ENCODE data around the gene PTCHD1.

The PTCHD1 gene

DNA sequence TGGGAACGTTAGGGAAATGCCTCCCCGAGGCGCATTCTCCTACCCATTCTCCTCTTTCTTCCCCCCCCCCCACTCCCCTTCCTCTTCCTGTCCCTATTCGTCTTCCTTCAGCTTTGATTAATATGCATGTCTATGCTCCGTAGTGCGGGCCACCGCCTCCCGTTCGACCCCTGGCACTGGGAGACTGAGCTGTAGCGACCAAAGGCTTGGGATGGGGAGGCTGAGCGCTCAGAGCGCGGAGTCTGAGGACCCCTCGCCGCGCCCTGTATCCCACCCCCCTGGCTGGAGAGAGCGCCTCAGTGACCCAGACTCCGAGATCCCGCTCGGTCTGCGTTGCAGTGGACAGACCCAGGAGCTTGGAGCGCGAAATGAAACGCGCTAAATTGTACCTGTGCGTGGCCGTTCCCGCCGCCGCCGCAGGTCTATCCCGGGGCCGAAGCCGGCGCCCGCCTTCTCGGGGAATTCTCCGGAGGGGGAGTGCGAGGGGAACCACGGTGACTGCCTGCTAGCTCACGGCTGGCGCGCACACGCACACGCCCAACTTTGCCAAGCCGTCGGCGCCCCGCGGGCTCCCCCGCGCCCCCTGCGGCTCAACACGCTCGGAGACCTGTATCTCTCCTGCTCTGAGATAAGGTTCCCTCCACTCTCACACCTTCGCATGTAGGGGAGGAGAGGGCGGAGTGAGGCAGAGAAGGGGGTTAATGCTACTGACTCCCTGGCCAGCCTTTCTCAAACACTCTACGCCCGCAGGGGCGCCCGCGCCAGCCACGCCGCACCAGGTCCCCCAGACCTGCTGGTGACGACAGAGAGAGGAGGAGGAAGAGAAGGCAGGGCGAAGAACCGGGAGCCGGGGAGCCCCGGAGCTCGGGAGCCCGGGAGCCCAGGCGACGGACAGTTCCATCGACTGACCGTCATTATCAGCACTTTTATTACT lies 1.5 kb upstream of the PTCHD1 start:
- H3K9me3 ChIP-seq (ENCODE audit: low read length): no peaks in the 10 kb centered on the region
- H3K4me3 ChIP-seq (ENCODE audit: low read length): no peak overlapping the region
- H2AFZ ChIP-seq (ENCODE audit: low read depth, low read length): no peak overlapping the region
- no peaks in the 10 kb centered on the region for H3K4me1 ChIP-seq (ENCODE audit: insufficient read depth, low read length)
- H3K27me3 ChIP-seq (ENCODE audit: insufficient read depth, low read length): peaks cover 57% of the 10 kb centered on the region
- H3K36me3 ChIP-seq (ENCODE audit: insufficient read depth, low read length): no peaks in the 10 kb centered on the region

DNA sequence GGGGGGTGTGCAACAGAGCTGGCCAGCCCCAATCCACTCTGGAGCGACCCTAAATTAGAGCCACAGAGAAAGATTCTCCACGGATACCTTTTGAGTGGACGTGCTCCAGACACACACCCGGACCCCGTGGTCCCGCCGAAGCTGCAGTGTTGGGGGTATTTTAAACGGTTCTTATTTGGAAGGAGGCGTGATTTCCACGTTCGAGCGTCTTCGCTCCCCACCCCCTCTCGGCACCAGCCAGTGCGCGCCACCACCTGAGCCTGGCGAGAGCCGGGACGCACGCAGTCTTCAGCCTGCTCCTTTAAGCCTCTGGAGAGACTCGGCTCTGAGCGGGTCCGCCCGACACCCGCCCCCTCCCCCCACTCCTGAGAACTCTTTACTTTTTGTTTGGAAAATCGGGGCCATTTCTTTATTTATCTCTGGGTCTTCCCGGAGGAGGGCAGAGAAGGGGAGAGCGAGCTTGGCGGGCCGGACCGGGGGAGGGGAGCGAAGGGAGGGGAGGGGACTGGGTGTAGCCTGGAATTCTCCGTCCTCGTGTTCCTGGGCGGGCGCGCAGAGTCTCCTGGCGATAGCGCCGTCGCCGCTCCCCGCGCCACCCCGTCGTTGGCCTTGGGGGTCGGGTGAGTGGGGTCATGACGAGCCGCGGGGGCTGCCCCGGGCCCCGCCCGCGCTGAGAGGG lies 668 bp upstream of the PTCHD1 start:
- Histone ChIP-seq H3K27me3 (ENCODE audit: insufficient read depth, low read length) (peaks cover 57% of the 10 kb centered on the region), H3K36me3 (ENCODE audit: insufficient read depth, low read length) (no peaks in the 10 kb centered on the region), H3K4me3 (ENCODE audit: low read length) (no peak overlapping the region)

DNA sequence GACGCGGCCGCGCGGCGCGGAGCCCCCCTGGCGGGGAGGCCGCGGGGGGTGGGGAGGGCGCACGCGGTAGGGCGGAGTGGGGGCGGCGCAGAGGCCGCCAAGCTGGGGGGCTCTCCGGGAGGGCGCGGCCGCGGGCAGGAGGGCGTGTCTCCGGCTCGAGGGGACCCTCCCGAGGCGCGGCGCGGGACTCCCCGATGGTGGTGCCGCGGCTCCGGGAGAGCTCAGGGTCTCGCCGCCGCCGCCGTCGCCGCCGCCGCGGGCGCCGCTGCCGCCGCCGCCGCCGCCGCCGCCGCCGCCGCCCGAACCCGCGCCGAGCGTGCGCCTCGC lies 165 bp upstream of the PTCHD1 start:
- Histone ChIP-seq H3K4me3 (ENCODE audit: low read length) (peak overlapping the region; percentile 18), H3K4me1 (ENCODE audit: insufficient read depth, low read length) (no peaks in the 10 kb centered on the region)

More for the DNA sequence above, 668 bp upstream of the PTCHD1 start:
- no peak overlapping the region for H2AFZ ChIP-seq (ENCODE audit: low read depth, low read length)
- no peaks in the 10 kb centered on the region for H3K4me1 ChIP-seq (ENCODE audit: insufficient read depth, low read length)
- no peaks in the 10 kb centered on the region for H3K9me3 ChIP-seq (ENCODE audit: low read length)

DNA sequence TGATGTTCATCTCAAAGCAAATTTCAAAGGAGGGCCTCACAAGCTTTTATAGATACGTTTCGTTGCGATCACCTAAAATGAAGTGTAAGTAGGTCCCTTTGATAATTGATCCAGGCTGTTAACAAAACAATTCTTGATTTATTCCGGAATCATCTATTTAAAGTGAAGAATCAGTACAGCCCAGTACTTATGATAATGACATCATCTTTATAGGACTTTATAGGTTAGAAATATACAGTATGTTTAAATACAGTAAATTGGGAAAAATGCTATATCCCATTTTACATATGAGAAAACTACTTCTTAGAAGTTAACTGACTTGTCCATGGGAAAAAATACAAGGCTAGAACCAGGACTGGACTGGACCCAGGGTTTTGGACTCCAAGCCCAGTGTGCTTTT lies 3.7 kb downstream of the PTCHD1 start:
- Histone ChIP-seq H3K36me3 (ENCODE audit: insufficient read depth, low read length) (no peaks in the 10 kb centered on the region), H3K27me3 (ENCODE audit: insufficient read depth, low read length) (peaks cover 39% of the 10 kb centered on the region), H3K9me3 (ENCODE audit: low read length) (no peaks in the 10 kb centered on the region), H3K4me3 (ENCODE audit: low read length) (no peak overlapping the region), H3K4me1 (ENCODE audit: insufficient read depth, low read length) (no peaks in the 10 kb centered on the region), H2AFZ (ENCODE audit: low read depth, low read length) (no peak overlapping the region)

More for the DNA sequence above, 165 bp upstream of the PTCHD1 start:
- H3K27me3 ChIP-seq (ENCODE audit: insufficient read depth, low read length): peaks cover 58% of the 10 kb centered on the region
- no peaks in the 10 kb centered on the region for H3K36me3 ChIP-seq (ENCODE audit: insufficient read depth, low read length)
- no peak overlapping the region for H2AFZ ChIP-seq (ENCODE audit: low read depth, low read length)
- H3K9me3 ChIP-seq (ENCODE audit: low read length): no peaks in the 10 kb centered on the region

DNA sequence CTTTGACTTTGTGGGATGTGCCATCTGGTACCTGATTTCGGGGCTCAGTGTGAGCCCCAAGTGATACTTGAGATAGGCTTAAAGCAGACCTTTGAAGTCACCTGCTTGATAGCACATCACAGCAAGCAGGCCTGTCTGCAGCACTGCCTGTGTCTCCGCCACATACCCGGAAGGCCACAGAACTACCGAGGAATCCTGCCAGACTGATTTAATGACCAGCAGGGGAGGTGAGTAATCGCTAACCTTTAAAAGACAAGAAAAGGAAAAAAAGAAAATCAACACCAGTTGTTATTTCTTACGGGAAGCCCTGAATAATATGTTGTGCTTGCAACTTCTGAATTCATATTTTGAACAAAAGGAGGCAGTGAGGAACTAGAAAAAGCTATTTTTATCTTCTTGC lies 6.8 kb downstream of the PTCHD1 start:
- H3K27me3 ChIP-seq (ENCODE audit: insufficient read depth, low read length): peaks cover 19% of the 10 kb centered on the region
- no peak overlapping the region for H2AFZ ChIP-seq (ENCODE audit: low read depth, low read length)
- no peaks in the 10 kb centered on the region for H3K9me3 ChIP-seq (ENCODE audit: low read length)
- H3K4me3 ChIP-seq (ENCODE audit: low read length): no peak overlapping the region
- H3K36me3 ChIP-seq (ENCODE audit: insufficient read depth, low read length): no peaks in the 10 kb centered on the region
- no peaks in the 10 kb centered on the region for H3K4me1 ChIP-seq (ENCODE audit: insufficient read depth, low read length)

DNA sequence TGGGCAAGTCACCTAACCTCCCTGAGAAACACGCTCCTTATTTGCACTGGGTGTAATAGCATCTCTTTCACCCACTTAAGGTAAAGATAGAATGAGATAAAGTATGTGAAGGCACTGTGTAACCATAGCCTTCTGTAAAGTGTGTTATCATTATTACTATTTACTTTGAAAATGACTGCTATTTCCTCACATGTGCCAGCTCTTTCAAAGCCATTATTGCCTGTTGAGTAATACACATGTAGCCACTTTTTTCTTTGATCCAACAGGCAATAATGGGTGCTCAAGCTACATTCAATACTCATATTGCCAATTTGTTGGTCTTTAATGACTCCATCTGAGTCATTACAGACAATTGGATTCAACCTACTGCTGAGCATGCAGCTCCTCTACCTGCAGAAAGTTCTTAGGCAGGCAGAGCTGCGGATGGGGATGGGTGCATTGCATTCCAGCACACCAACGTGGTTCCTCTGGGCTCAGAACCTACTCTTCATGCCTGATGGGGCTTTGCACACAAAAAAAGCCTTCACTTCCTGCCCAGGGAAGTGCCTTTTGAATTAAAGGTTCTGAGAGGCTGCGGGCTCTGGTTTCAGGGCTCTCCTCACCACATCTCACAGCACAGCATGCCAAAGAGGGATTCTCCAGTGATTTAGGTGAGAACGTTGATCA lies 9.7 kb downstream of the PTCHD1 start:
- Histone ChIP-seq H3K27me3 (ENCODE audit: insufficient read depth, low read length) (peaks cover 8% of the 10 kb centered on the region), H3K4me3 (ENCODE audit: low read length) (no peak overlapping the region), H2AFZ (ENCODE audit: low read depth, low read length) (no peak overlapping the region), H3K9me3 (ENCODE audit: low read length) (no peaks in the 10 kb centered on the region), H3K4me1 (ENCODE audit: insufficient read depth, low read length) (no peaks in the 10 kb centered on the region), H3K36me3 (ENCODE audit: insufficient read depth, low read length) (no peaks in the 10 kb centered on the region)

DNA sequence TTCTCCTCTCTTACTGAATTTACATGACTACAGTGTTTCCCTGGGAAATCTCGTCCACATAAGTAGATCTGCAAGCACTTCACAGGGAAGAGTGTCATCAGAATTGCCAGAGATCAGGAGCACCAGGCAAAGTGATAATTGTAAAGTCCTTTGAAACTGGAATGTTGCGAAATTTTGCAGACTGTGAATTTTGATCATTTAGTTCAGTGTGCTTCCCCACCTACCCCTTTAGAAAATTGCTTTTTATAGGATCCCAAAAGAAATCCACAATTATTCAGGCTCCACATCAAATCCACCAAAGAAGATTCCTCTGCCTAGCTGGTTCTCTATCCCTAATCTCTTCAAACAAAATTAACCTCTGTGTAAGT lies 10.2 kb downstream of the PTCHD1 start:
- no peaks in the 10 kb centered on the region for H3K4me1 ChIP-seq (ENCODE audit: insufficient read depth, low read length)
- H3K4me3 ChIP-seq (ENCODE audit: low read length): no peak overlapping the region
- H3K27me3 ChIP-seq (ENCODE audit: insufficient read depth, low read length): peaks cover 3% of the 10 kb centered on the region
- no peaks in the 10 kb centered on the region for H3K9me3 ChIP-seq (ENCODE audit: low read length)
- H3K36me3 ChIP-seq (ENCODE audit: insufficient read depth, low read length): no peaks in the 10 kb centered on the region
- no peak overlapping the region for H2AFZ ChIP-seq (ENCODE audit: low read depth, low read length)

DNA sequence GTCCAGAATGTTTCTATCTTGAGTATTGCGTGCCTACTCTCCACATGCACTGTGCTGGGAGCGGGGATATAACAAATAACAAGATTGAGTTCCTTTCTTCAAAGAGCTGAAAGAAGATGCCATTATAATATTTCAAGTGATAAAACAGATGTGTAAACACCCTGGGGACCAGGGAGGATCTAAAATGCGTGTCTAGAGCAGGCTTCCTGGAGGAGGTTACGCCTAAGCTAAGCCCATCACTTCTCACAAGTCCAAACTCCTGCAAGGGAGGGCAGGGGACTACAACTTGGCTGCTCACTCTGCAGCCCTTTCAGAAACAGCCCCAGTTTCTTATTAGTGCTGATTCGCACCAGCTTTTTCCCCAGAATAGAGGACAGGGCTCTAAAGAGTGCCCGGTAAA lies 21.5 kb downstream of the PTCHD1 start:
- Histone ChIP-seq H3K9me3 (ENCODE audit: low read length) (no peaks in the 10 kb centered on the region), H3K4me1 (ENCODE audit: insufficient read depth, low read length) (no peaks in the 10 kb centered on the region), H3K36me3 (ENCODE audit: insufficient read depth, low read length) (no peaks in the 10 kb centered on the region), H2AFZ (ENCODE audit: low read depth, low read length) (no peak overlapping the region), H3K27me3 (ENCODE audit: insufficient read depth, low read length) (no peaks in the 10 kb centered on the region), H3K4me3 (ENCODE audit: low read length) (no peak overlapping the region)

DNA sequence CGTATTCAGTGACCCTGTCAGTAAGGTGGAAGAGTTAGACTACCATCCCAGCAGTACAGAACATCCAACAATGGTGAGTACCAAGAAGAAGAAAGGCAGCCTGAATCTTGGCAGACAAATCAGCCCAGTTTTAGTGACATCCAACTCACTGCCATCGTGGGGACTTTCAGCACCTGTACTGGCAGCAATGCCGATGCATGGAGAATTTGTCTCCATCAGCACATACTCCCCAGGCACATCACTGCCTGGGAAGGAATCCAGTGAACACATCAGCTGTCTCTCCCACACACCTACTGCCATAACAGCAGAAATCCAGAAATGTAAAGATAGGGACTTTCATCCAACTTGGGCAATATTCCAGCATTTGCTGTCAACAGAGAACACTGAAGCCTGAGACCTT lies 29.8 kb downstream of the PTCHD1 start:
- H3K9me3 ChIP-seq (ENCODE audit: low read length): no peaks in the 10 kb centered on the region
- no peak overlapping the region for H2AFZ ChIP-seq (ENCODE audit: low read depth, low read length)
- H3K4me1 ChIP-seq (ENCODE audit: insufficient read depth, low read length): no peaks in the 10 kb centered on the region
- no peak overlapping the region for H3K4me3 ChIP-seq (ENCODE audit: low read length)
- H3K36me3 ChIP-seq (ENCODE audit: insufficient read depth, low read length): no peaks in the 10 kb centered on the region
- no peaks in the 10 kb centered on the region for H3K27me3 ChIP-seq (ENCODE audit: insufficient read depth, low read length)

DNA sequence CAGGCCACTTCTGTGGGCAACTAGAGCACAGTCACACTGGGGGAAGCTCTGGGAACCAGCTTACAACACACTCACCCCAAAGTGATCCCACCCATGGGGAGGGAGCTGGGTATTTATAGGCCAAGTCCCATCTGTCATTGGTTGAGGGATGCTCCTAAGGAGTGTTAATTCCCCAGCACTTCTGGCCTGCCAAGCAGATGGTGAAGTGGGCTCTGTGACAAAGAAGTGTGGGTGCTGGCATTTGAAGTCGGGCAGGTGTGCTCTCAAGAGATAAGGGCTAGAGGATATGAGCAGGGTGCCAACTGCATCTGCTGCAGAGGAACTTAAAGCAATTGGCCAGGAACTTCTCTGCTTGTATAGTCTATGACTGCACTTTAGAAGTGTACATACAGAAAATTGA lies 30.9 kb downstream of the PTCHD1 start:
- Histone ChIP-seq H3K4me3 (ENCODE audit: low read length) (no peak overlapping the region), H2AFZ (ENCODE audit: low read depth, low read length) (no peak overlapping the region), H3K27me3 (ENCODE audit: insufficient read depth, low read length) (no peaks in the 10 kb centered on the region), H3K36me3 (ENCODE audit: insufficient read depth, low read length) (no peaks in the 10 kb centered on the region), H3K9me3 (ENCODE audit: low read length) (no peaks in the 10 kb centered on the region), H3K4me1 (ENCODE audit: insufficient read depth, low read length) (no peaks in the 10 kb centered on the region)

DNA sequence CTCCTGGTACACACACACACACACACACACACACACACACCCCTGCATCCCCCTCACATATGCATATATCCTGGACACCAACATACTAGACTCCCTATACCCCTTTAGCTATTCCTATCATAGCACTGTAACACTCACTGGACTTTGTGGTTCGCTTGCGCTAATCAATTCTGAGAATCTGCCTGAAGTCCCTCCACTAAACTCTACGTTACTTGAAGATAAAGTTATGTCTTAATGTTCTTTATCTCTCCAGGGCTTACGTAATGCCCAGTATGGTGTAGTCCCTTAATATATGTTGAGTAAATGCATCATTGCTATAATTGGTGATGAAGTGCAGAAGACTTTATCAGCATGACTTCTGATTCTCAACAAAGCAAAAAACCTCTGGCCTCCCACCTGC lies 32.3 kb downstream of the PTCHD1 start:
- H3K4me1 ChIP-seq (ENCODE audit: insufficient read depth, low read length): no peaks in the 10 kb centered on the region

DNA sequence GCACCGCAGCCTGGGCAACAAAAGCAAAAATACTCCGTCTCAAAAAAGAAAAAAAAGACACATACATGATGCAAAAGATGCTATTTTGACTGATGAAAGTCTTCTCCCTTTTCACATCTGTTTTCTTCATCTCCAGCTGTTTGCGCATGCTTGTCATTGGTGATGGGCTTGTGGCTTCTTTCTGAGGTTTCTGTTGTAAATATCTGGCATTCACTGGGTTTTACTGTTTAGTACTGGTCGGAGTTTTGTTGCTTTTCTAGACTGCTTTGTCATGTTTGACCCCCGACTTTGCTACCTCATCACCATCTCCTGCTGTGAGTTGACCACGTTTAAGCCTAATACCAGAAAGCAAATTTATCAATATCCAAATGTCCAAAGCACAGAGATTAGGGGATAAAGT lies 34.4 kb downstream of the PTCHD1 start:
- H3K4me1 ChIP-seq (ENCODE audit: insufficient read depth, low read length): no peaks in the 10 kb centered on the region
- H3K4me3 ChIP-seq (ENCODE audit: low read length): no peak overlapping the region
- H2AFZ ChIP-seq (ENCODE audit: low read depth, low read length): no peak overlapping the region
- H3K9me3 ChIP-seq (ENCODE audit: low read length): no peaks in the 10 kb centered on the region
- peaks cover 18% of the 10 kb centered on the region for H3K27me3 ChIP-seq (ENCODE audit: insufficient read depth, low read length)
- H3K36me3 ChIP-seq (ENCODE audit: insufficient read depth, low read length): no peaks in the 10 kb centered on the region

More for the DNA sequence above, 32.3 kb downstream of the PTCHD1 start:
- peaks cover 5% of the 10 kb centered on the region for H3K27me3 ChIP-seq (ENCODE audit: insufficient read depth, low read length)
- no peak overlapping the region for H3K4me3 ChIP-seq (ENCODE audit: low read length)
- H3K36me3 ChIP-seq (ENCODE audit: insufficient read depth, low read length): no peaks in the 10 kb centered on the region
- no peaks in the 10 kb centered on the region for H3K9me3 ChIP-seq (ENCODE audit: low read length)
- no peak overlapping the region for H2AFZ ChIP-seq (ENCODE audit: low read depth, low read length)

DNA sequence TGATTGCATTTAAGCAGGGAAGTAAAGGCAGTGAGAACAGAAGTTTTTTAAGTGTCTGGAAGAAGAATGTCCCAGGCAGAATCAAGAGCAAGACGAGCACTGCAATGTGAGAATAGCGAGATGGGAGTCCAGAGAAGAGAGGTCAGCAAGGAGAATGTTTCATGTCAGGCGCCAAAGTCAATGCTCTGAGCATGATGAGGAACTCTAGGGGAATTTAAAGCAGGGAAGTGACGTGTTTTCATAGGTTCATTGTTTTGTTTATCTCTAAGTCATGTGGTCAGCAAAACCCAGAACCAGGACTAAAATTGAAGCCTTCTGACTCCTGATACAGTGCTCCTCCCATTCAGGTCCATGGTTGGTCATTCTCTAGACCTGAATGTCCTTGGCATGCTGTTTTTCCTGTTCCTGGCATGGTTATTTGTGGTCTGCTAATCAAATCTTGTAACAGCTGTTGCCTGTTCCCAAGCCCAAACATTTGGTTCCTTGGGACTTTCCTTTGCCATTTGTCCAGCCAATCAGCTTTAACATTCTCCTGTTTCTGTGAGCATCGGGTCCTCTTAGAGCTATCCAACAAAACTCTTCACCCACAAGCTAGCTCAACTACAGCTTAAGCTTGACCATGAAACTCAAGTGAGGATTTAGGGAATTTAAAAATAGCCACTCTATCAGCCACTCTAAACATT lies 37.7 kb downstream of the PTCHD1 start:
- no peaks in the 10 kb centered on the region for H3K36me3 ChIP-seq (ENCODE audit: insufficient read depth, low read length)
- H3K4me1 ChIP-seq (ENCODE audit: insufficient read depth, low read length): no peaks in the 10 kb centered on the region
- peaks cover 18% of the 10 kb centered on the region for H3K27me3 ChIP-seq (ENCODE audit: insufficient read depth, low read length)
- H3K4me3 ChIP-seq (ENCODE audit: low read length): no peak overlapping the region
- no peak overlapping the region for H2AFZ ChIP-seq (ENCODE audit: low read depth, low read length)
- no peaks in the 10 kb centered on the region for H3K9me3 ChIP-seq (ENCODE audit: low read length)
